Caco-2 (cell line): Measurements from ENCODE around the gene DIS3L2. TPM values are rescaled to one million over a fixed set of nuclear protein-coding genes. Genes with fewer than 3 reads are reported as not detected.

Experiments
- BruUV-seq: library from RNA; stranded (reverse); fragments of 400-500 nt; replicated peaks from 2 replicates; lab custom pipeline; 2021; lab: Mats Ljungman, UMichigan
- CTCF ChIA-PET: fragments of 300-600 bp; sonication (Branson Sonifier 250); formaldehyde crosslinking; loops from one replicate; lab custom pipeline; 2022; ENCODE audit warnings: antibody characterized with exemption; lab: Charles Lee
- POLR2A ChIA-PET: fragments of 300-600 bp; sonication (Branson Sonifier 250); formaldehyde crosslinking; loops from one replicate; lab custom pipeline; 2022; ENCODE audit warnings: antibody characterized with exemption; lab: Charles Lee
- DNase-seq, 2 experiments: peaks; one replicate each; pipeline versions ENCODE4 v3.0.0 to v3.0.0-alpha.2; 2020 to 2022
- H3K27me3 ChIP-seq: replicated peaks from 2 replicates; pipeline ENCODE4 v1.6.0; 2011; ENCODE audit warnings: low read length; ENCODE audit not compliant: control insufficient read depth, insufficient read depth
- H3K36me3 ChIP-seq: 2 replicates; pipeline ENCODE4 v1.5.1; 2011; ENCODE audit warnings: low read length; ENCODE audit not compliant: control insufficient read depth, insufficient read depth
- H3K4me1 ChIP-seq: fragments of 250-450 bp; sonication (Bioruptor Pico); 2 replicates; pipeline ENCODE4 v1.5.1; 2020; ENCODE audit warnings: mild to moderate bottlenecking
- H3K4me3 ChIP-seq: 2 replicates; pipeline ENCODE4 v1.5.1; 2011; ENCODE audit warnings: low read depth, mild to moderate bottlenecking, control low read depth, low read length
- H3K9me3 ChIP-seq: fragments of 250-450 bp; sonication (Bioruptor Pico); 2 replicates; pipeline ENCODE4 v1.5.1; 2020; ENCODE audit warnings: mild to moderate bottlenecking, moderate library complexity
- H3K27ac Mint-ChIP-seq: one replicate; pipeline ENCODE4 v1.8.0; 2022; ENCODE audit warnings: mixed read lengths; ENCODE audit not compliant: unreplicated experiment
- H3K27me3 Mint-ChIP-seq: one replicate; pipeline ENCODE4 v1.8.0; 2022; ENCODE audit warnings: mixed read lengths; ENCODE audit not compliant: insufficient read depth, unreplicated experiment
- H3K36me3 Mint-ChIP-seq: one replicate; pipeline ENCODE4 v1.8.0; 2022; ENCODE audit warnings: mild to moderate bottlenecking, mixed read lengths; ENCODE audit not compliant: insufficient read depth, unreplicated experiment
- H3K4me1 Mint-ChIP-seq: one replicate; pipeline ENCODE4 v1.8.0; 2022; ENCODE audit warnings: low read depth, mixed read lengths; ENCODE audit not compliant: unreplicated experiment
- H3K4me3 Mint-ChIP-seq: one replicate; pipeline ENCODE4 v1.8.0; 2022; ENCODE audit warnings: mild to moderate bottlenecking, moderate library complexity, mixed read lengths; ENCODE audit not compliant: unreplicated experiment
- H3K9me3 Mint-ChIP-seq: one replicate; pipeline ENCODE4 v1.8.0; 2022; ENCODE audit warnings: mixed read lengths; ENCODE audit not compliant: unreplicated experiment
- intact Hi-C: fragments of 100-400 bp; cut with micrococcal nuclease; formaldehyde crosslinking; loops from one replicate; pipeline ENCODE4 v1.10.0; 2022; ENCODE audit not compliant: unreplicated experiment
- total RNA-seq: library from RNA; stranded (reverse); gene quantifications from 2 replicates; pipeline ENCODE4 v1.2.3, GENCODE V29; 2022
- TF ChIP-seq, protein P1 (sequence below), 2 experiments: fragments of 200-600 bp in 1 of 2; IDR thresholded peaks; 1 replicate in 1 of 2; 2 replicates in 1 of 2; pipeline versions ENCODE4 v1.5.1 to v1.8.0; 2011 to 2022; ENCODE audit warnings: antibody characterized with exemption in 1 of 2, control low read depth in 1 of 2, inconsistent platforms in 1 of 2, low read depth in 1 of 2, low read length in 1 of 2, mild to moderate bottlenecking in 1 of 2, moderate library complexity in 1 of 2; ENCODE audit not compliant: insufficient read depth in 1 of 2, severe bottlenecking in 1 of 2, unreplicated experiment in 1 of 2

Gene DIS3L2
- total RNA-seq, 1 experiment from 2014 or later: 15.5 TPM

DNA sequence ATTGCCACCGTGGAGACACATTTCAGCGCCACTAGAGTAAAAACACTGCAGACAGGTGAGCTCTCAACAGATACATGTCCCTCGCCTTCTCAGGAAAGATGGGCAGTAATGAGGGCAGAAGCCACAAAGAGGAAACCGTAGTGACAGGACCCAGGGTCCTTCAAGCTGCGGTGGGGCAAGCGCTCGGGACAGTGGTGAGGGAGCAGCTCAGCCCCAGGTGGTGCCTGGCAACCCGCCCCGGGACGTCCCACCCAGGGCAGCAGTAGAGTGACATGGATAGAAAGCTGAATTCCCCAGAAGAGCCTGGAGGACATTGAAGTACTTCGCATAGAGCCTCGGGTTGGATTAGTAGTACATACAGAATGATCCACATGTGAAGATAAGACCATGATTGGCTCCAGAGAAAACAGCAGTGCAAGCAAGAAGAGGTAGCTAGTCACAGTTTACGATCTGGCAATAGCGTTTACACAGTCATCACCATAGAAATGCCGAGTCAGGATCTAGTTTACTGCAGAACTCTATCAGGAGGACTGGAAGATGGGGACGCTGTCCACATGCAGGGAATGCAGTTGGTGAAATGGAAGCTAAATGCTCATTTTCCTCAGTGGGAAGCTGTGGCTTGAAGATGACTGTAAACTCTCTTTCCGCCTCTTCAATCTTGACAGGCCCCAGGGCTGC is 379.7 kb downstream of the DIS3L2 start:
- H3K9me3 Mint-ChIP-seq: no peaks in the 10 kb centered on the region
- no peaks in the 10 kb centered on the region for H3K36me3 ChIP-seq
- H3K36me3 Mint-ChIP-seq: no peaks in the 10 kb centered on the region
- no peak overlapping the region for H3K4me3 Mint-ChIP-seq
- no peaks in the 10 kb centered on the region for H3K27me3 Mint-ChIP-seq
- CTCF ChIA-PET: interaction anchor here (0.6 to 1.5 kb wide), 2 partner anchors 8 to 23 kb away, joined by 3 read pairs; no protein-coding TSS in a partner anchor
- H3K4me1 Mint-ChIP-seq: no peaks in the 10 kb centered on the region
- intact Hi-C loops: loop anchor here (5.0 kb wide), 1 partner anchor 96 kb away; no protein-coding TSS in a partner anchor
- no peaks in the 10 kb centered on the region for H3K4me1 ChIP-seq
- BruUV-seq: no TSS peak
- H3K27me3 ChIP-seq: no peaks in the 10 kb centered on the region
- no peaks in the 10 kb centered on the region for H3K9me3 ChIP-seq
- TF ChIP-seq, protein P1, sequence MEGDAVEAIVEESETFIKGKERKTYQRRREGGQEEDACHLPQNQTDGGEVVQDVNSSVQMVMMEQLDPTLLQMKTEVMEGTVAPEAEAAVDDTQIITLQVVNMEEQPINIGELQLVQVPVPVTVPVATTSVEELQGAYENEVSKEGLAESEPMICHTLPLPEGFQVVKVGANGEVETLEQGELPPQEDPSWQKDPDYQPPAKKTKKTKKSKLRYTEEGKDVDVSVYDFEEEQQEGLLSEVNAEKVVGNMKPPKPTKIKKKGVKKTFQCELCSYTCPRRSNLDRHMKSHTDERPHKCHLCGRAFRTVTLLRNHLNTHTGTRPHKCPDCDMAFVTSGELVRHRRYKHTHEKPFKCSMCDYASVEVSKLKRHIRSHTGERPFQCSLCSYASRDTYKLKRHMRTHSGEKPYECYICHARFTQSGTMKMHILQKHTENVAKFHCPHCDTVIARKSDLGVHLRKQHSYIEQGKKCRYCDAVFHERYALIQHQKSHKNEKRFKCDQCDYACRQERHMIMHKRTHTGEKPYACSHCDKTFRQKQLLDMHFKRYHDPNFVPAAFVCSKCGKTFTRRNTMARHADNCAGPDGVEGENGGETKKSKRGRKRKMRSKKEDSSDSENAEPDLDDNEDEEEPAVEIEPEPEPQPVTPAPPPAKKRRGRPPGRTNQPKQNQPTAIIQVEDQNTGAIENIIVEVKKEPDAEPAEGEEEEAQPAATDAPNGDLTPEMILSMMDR (IDR thresholded peaks at IDR 0.05; ENCODE audit: insufficient read depth in 1 of 2, low read depth in 1 of 2, low read length in 1 of 2, severe bottlenecking in 1 of 2, unreplicated experiment in 1 of 2): no peak
- no peak overlapping the region for H3K27ac Mint-ChIP-seq
- POLR2A ChIA-PET: interaction anchor here (0.6 kb wide), 1 partner anchor 728 kb away, joined by 3 read pairs; no protein-coding TSS in a partner anchor
- H3K4me3 ChIP-seq: no peak overlapping the region
- DNase-seq: peak in 1 of 2 experiments; percentile 23

DNA sequence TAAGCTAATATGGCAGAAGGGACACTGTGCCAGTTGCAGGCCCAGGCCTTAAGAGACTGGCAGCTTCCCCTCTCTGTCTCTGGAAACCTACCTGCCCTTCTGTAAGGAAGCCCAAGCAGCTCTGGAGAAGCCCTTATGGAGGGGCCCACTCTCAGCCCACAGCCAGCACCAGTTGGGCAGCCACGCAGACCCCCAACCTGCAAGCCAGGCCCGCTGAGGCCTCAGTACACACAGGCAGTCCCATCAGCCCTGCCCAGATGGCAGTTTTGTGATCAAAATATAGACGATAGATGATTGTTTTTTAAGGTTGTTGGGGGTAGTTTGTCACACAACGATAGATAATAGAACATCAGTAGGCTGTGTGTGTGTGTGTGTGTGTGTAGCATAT is 380.2 kb downstream of the DIS3L2 start:
- intact Hi-C loops: loop anchor here (5.0 kb wide), 1 partner anchor 96 kb away; no protein-coding TSS in a partner anchor
- H3K4me3 Mint-ChIP-seq: no peak overlapping the region
- no peak for DNase-seq
- H3K36me3 Mint-ChIP-seq: no peaks in the 10 kb centered on the region
- Histone ChIP-seq H3K9me3 (no peaks in the 10 kb centered on the region), H3K4me3 (no peak overlapping the region), H3K36me3 (no peaks in the 10 kb centered on the region), H3K4me1 (no peaks in the 10 kb centered on the region), H3K27me3 (no peaks in the 10 kb centered on the region)
- no peaks in the 10 kb centered on the region for H3K27me3 Mint-ChIP-seq
- ChIA-PET CTCF (interaction anchor here (0.6 to 1.5 kb wide), 2 partner anchors 7 to 23 kb away, joined by 3 read pairs; no protein-coding TSS in a partner anchor), POLR2A (interaction anchor here (0.6 kb wide), 1 partner anchor 728 kb away, joined by 3 read pairs; no protein-coding TSS in a partner anchor)
- H3K4me1 Mint-ChIP-seq: no peaks in the 10 kb centered on the region
- BruUV-seq: no TSS peak
- no peak overlapping the region for H3K27ac Mint-ChIP-seq
- no peaks in the 10 kb centered on the region for H3K9me3 Mint-ChIP-seq
- TF ChIP-seq, protein P1 (IDR thresholded peaks at IDR 0.05; ENCODE audit: insufficient read depth in 1 of 2, low read depth in 1 of 2, low read length in 1 of 2, severe bottlenecking in 1 of 2, unreplicated experiment in 1 of 2): no peak

- H3K9me3 Mint-ChIP-seq: no peaks in the 10 kb centered on the region
- H3K4me3 Mint-ChIP-seq: no peak overlapping the region
- BruUV-seq: no TSS peak
- ChIA-PET POLR2A (no interaction called here), CTCF (no interaction called here)
- no peaks in the 10 kb centered on the region for H3K36me3 Mint-ChIP-seq
- TF ChIP-seq, protein P1 (IDR thresholded peaks at IDR 0.05; ENCODE audit: insufficient read depth in 1 of 2, low read depth in 1 of 2, low read length in 1 of 2, severe bottlenecking in 1 of 2, unreplicated experiment in 1 of 2): no peak
- no peaks in the 10 kb centered on the region for H3K36me3 ChIP-seq
- H3K4me3 ChIP-seq: no peak overlapping the region
- H3K9me3 ChIP-seq: no peaks in the 10 kb centered on the region
- no peaks in the 10 kb centered on the region for H3K27me3 ChIP-seq
- intact Hi-C loops: loop anchor here (5.0 kb wide), 1 partner anchor 94 kb away; no protein-coding TSS in a partner anchor
- H3K4me1 Mint-ChIP-seq: no peaks in the 10 kb centered on the region
- no peaks in the 10 kb centered on the region for H3K27me3 Mint-ChIP-seq
- DNase-seq: no peak
- H3K4me1 ChIP-seq: no peaks in the 10 kb centered on the region
- no peak overlapping the region for H3K27ac Mint-ChIP-seq
Measured at GRCh38 chr2:232342635-232343565, 381.4 kb downstream of the DIS3L2 start.
